HG03565 (cell line): ENCODE data around the gene COL6A1.

Experiments used
- ATAC-seq: cut with Tn5 transposase; IDR thresholded peaks from one replicate; pipeline ENCODE4 v1.9.1; 2021; ENCODE audit warnings: mild to moderate bottlenecking, moderate library complexity; ENCODE audit not compliant: unreplicated experiment

Gene COL6A1

DNA sequence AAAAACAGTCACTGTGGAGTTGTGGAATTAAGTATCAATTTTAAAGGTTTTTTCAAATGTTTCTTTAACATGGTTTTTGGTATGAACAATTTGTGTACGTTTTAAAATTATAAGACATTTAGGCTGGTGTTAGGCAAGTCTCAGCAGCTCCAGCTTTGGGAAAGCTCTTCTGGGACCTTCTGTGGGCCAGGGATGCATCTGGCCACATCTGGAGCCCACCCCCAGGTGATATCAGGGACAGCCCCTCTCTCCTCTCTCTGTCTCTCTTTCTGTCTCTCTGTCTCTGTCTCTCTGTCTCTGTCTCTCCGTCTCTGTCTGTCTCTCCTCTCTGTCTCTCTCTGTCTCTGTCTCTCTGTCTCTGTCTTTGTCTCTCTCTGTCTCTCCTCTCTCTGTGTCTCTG lies 1.3 kb upstream of the COL6A1 start:
- no peak for ATAC-seq

DNA sequence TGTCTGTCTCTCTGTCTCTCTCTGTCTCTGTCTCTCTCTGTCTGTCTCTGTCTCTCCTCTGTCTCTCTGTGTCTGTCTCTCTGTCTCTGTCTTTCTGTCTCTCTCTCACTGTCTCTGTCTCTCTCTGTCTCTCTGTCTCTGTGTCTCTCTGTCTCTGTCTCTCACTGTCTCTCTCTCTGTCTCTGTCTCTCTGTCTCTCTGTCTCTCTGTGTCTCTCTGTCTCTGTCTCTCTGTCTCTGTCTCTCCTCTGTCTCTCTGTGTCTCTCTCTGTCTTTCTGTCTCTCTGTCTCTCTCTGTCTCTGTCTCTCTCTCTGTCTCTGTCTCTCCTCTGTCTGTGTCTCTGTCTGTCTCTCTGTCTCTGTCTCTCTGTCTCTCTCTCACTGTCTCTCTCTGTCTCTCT lies 873 bp upstream of the COL6A1 start:
- no peak for ATAC-seq

DNA sequence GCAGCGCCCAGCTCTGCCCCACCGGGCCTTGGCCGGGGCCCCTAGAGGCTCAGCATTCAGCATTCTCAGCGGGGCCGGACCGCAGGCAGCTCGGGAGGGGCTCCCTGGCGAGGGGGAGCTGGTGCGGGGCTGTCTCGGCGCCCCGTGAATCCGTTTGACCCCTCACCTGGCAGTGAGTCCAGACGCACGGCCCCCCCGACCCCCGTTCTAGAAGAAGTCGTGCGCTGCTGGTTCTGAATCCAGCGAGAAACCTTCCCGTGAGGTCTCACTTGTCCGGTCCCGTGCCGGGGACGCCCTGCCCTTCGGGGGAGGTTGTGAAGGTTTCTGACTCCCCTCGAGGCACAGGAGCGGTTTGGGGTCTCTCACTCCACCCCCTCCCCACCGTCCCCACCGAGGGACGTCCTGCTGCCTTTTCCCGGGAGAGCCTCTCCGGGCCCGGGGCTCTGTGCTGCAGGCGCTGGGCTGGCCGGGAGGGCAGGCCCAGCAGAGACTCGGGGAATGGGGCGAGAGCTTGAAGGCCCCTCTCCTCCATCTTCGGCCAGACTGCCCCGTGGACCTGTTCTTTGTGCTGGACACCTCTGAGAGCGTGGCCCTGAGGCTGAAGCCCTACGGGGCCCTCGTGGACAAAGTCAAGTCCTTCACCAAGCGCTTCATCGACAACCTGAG lies 655 bp downstream of the COL6A1 start:
- no peak for ATAC-seq

DNA sequence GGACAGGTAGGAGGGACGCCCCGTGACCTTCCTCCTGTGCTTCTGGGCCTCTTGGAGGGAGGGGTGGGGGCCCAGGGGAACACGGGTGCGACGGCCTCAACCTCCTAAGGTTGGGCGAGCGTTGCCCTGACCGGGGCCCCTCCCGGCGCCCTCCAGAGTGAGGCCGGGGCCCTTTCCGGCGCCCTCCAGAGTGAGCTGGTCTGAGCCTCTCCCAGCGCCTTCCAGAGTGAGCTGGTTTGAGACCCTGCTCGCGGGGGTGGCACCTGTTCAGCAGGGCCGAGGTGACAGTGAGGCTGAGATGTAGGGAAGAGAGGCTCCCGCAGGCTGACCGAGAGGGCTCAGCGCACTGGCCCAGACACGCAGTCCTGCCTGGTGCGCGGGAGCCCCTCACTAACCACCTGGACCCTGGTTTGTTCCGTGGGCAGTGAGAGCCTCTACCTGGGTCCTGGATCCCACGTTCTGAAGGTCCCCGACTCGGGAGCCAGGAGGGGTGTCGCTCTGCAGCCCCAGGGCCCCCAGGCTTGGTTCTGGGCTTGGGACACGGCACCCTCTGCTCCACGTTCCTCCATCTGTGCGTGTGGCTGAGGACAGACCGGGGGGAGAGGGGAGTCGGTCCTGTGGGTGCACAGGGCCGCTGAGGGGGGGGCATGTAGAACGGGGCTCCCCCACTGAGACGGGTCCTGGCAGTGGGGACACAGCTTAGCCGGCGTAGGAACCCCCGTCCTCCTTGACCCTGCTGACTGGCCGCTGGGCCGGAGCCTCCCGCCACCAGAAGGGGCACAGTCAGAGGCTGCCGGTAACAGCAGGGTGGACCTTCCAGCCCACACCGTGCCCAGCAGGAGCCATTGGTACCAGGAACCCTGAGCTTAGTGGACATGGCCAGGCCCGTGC lies 1.4 kb downstream of the COL6A1 start:
- no peak for ATAC-seq

DNA sequence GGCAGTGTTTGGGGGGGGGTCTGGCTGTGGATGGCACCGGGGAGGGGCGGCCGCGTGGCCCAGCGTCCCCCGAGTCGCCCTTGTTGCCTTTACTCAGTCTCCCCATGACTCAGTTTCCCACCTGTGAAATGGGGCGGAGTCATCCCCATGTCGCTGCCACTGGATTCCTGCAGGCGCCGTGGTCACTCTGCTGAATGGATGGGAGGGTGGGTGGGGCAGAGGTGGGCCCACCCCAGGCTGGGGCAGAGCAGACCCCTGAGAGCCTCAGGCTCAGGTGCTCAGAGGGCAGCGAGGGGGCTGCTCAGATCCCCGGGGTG lies 2.0 kb downstream of the COL6A1 start:
- no peak for ATAC-seq

DNA sequence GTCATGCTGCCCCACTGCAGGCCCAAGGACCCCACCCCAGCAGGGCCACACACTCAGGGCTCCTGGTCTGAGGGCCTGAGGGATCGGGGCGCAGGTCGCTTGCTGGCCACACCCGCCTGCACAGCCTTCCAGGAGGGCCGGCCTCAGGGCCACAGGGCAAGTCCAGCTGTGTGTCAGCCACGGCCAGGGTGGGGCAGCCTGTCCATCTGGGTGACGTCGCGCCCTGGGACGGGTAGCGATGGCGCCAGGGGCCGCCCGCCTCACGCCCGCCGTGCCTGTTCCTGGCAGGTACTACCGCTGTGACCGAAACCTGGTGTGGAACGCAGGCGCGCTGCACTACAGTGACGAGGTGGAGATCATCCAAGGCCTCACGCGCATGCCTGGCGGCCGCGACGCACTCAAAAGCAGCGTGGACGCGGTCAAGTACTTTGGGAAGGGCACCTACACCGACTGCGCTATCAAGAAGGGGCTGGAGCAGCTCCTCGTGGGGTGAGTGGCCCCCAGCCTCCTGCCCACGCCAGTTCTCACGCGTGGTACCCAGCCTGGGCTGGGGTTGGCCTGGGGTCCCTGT lies 2.5 kb downstream of the COL6A1 start:
- no peak for ATAC-seq

DNA sequence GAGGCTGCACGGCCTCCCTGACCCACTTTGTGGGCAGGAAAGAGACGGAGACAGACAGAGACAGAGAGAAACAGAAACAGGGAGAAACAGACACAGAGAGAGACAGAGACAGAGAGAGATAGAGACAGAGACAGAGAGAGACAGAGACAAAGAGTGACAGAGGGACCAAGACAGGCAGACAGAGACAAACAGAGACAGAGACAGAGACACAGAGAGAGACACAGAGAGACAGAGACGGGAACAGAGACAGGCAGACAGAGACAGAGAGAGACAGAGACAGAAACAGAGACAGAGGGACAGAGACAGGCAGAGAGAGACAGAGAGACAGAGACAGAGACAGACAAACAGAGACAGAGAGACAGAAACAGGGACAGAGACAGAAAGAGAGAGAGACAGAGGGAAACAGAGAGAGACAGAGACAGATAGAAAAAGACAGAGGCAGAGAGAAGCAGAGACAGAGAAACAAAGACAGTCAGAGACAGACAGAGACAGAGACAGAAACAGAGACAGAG lies 3.1 kb downstream of the COL6A1 start:
- no peak for ATAC-seq

DNA sequence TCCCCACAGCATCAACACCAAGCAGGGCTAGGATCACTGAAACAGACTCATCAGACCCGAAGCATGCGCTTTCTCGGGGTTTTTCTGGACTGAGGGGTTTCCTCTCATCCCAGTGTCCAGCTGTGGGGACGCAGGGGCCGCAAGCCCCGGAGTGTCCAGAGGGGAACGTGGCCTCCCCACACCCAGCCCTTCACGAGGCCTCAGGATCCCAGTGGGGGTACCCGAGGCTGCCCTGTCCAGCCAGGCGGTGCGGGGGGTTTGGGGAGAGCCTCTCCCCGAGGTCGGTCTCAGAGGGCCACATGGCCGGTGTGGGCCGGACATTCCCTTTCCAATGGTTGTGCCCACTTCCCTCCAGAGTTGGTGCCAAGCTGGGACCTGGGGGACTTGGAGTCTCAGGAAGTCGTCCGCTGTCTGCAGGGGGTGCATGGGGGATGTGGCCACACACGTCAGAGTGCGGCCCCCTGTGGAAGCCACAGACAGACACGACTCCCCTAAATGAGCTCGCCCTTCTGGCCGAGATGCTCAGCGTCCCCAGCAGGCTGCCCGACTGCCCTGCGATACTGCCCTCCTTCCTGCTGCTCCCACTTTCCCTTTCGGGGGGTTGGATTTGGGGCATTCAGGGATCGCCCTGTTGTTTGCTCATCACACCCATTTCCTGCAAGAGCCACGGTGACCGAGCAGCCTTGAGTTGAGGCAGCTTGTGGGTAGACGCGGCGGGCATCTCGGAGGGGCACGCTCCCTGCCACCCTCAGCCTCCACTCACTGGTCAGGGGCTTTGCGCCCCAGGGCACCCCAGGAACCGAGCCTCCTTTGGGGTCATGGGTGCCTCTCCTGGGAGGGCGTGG lies 4.1 kb downstream of the COL6A1 start:
- ATAC-seq = no peak

DNA sequence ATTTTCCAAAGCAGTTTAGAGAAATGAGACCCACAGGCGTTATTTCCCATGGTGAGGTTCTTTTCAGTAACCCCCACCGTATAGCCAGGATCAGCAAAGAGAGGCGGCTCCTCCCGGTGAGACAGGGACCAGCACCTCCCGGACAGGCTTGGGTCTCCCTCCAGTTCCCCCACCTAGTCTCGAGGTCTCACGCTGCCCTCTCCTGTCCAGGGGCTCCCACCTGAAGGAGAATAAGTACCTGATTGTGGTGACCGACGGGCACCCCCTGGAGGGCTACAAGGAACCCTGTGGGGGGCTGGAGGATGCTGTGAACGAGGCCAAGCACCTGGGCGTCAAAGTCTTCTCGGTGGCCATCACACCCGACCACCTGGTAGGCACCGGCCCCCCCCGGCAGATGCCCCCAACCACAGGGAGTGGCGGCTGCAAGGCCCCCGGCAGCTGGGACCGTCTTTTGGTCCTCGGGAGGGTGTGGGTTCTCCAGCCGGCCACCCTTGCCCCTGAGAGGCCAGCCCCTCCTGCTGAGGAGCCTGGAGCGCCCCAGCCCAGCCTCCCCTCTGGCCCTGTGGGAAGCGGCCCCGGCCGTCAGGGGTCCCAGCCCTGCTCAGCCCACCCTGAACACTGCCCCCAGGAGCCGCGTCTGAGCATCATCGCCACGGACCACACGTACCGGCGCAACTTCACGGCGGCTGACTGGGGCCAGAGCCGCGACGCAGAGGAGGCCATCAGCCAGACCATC lies 4.9 kb downstream of the COL6A1 start:
- ATAC-seq = no peak

DNA sequence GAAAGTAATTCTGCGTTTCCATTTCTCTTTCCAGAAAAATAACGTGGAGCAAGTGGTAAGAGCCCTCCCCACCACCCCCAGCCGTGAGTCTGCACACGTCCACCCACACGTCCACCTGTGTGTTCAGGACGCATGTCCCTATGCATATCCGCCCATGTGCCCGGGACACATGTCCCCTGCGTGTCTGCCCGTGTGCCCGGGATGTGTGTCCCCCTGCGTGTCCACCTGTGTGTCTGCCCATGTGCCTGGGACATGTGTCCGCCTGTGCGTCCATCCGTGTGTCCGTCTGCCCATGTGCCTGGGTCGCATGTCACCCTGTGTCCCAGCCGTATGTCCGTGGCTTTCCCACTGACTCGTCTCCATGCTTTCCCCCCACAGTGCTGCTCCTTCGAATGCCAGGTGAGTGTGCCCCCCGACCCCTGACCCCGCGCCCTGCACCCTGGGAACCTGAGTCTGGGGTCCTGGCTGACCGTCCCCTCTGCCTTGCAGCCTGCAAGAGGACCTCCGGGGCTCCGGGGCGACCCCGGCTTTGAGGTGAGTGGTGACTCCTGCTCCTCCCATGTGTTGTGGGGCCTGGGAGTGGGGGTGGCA lies 5.6 kb downstream of the COL6A1 start:
- no peak for ATAC-seq

DNA sequence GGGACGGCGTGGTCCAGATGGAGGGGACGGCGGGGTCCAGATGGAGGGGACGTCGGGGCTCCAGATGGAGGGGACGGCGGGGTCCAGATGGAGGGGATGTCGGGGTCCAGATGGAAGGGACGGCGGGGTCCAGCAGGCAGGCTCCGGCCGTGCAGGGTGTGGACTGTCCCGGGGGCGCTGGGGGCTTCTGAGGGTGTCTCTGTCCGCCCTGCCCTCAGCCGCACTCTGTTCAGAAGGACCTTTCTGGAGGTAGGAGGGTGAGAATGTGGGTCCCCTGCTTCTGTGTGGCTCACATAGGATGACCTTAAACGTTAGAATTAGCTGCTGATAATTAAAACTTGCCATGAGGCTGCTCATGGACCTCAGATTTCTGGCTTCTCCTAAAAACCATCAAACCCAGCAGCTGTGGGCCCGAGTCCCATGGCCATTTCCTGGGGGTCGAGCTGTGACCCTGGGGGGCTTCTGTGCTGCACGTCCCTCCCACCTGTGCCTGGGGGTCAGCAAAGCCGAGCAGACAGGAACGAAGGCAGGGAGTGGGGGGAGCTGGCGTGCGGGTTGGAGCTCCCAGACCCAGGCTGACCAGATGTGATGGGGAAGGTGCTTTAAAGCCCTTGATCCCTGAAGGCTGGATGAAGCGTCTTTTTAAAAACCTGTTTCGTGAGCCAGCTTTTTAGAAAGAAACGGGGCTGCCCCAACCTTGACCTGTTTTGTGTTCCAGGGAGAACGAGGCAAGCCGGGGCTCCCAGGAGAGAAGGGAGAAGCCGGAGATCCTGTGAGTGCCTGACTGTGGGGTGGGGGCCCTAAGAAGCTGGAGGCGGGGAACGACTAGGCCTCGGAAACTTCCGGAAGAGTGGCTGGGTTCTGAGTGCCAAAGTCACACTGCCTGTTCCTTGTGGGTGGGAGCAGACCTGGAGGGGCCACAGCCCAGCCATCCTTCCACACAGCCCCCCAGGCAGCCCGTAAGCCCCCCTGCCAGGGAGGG lies 7.1 kb downstream of the COL6A1 start:
- no peak for ATAC-seq

DNA sequence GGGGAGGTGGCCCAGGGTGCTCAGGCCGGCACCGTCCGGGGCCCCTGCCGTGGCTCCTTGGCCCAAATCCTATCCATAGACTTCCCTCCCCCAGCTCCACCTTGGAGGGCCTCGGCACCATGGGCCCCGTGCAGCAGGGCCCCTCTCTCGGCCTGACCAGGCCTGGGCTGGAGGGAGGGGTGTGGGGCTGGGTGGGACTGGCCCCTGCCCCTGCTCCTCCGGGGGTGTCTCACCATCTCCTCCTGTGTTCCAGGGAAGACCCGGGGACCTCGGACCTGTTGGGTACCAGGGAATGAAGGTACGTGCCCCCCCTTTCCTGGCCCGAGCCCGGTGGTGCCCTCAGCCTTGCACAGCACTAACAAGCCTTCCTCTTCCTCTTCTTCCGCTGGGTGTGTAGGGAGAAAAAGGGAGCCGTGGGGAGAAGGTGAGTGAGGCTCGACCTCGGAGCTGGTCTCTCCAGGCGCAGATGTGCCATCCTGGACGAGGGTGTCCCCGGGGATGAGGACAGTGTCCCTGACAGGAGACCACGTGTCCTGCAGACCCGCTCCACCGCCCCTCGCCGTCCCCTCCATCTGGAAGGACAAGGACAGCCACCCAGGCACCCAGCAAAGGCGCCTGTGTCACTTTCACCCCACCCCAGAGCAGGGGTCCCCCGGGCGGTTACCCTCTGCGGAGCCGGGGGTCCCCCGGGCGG lies 7.9 kb downstream of the COL6A1 start:
- ATAC-seq = no peak

DNA sequence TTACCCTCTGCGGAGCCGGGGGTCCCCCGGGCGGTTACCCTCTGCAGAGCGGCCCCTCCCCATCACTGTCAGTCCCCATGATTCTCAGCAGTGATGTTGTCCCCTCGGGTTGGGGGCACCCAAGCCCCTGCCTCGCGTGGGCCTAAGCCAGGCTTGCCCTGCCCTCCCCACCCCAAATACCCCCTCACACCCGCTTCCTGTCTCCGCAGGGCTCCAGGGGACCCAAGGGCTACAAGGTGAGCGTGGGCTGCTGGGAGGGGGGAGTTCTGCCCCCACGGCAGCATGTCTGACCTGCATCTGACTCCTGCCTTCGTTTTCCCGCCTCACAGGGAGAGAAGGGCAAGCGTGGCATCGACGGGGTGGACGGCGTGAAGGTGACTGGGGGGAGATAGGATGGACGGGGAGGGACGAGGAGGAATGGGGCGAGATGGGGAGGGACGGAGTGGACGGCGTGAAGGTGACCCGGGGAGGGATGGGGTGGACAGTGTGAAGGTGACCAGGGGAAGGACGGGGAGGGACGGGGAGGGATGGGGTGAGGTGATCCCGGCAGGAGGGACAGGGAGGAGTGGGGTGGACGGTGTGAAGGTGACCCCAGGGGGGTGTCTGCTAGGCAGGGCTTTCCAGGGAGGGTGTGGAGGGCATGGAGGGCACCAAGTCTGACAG lies 8.6 kb downstream of the COL6A1 start:
- no peak for ATAC-seq

DNA sequence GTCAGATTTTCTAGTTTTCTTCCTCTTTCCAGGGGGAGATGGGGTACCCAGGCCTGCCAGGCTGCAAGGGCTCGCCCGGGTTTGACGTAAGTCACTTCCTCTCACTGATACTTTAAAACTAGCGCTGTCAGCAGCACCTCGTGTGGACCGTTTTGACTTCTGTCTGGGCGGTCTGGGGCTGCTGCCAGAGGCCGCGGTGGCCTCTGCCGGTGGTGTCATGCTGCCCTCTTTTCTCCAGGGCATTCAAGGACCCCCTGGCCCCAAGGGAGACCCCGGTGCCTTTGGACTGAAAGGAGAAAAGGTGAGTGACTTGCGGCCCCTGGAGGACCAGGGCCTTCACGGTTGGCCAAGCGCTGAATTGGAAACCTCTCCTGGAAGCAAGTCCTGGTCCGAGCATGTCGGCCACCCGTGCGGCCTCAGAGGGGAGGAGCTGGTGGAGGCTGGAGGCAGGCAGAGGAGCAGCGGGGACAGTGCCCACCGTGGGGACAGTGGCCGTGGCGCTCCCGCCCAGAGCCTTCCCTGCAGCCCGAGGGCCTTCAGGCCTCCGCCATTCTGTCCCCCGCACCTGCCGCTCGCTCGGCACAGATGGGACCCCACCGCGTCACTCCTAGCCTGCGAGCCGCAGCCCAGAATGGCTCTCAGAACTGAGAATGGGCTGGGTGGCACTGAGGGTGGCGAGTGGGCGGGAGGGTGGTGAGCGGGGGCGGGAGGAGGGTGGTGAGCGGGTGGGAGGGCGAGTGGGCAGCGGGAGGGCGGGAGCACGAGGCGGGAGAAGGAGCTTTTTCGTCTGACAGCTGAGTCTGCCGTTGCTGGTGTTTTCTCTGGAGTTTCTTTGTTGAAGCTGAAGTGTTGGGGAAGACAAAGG lies 9.4 kb downstream of the COL6A1 start:
- no peak for ATAC-seq

DNA sequence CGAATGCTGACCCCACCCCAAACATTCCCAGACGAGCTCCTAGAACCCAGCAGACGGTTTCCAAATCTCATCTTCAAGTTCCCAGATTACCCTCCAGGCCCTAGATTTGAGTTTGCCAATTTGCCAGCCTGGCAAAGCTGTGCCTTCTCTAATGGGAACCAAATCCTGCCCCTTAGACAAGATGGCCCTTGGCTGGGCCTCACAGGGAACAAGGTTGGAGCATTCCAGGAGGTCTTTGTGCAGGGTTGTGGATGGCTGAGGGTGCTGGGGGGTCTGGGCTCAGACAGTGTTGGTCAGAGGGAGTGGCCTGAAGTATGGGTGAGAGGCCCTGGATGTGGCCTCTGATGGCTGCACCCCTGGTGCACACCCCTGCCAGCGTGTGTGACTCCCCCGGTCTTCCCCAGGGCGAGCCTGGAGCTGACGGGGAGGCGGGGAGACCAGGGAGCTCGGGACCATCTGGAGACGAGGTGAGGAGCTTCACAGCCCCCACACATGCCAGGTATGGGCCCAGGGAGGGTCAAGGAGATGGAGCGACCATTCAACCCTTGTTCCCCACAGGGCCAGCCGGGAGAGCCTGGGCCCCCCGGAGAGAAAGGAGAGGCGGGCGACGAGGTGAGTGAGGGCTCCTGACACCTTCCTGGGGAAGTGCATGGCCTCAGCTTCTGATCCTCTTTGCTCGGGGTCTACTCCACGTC lies 10.2 kb downstream of the COL6A1 start:
- no peak for ATAC-seq
